ENCODE results near the gene MAP6.

The MAP6 gene

DNA sequence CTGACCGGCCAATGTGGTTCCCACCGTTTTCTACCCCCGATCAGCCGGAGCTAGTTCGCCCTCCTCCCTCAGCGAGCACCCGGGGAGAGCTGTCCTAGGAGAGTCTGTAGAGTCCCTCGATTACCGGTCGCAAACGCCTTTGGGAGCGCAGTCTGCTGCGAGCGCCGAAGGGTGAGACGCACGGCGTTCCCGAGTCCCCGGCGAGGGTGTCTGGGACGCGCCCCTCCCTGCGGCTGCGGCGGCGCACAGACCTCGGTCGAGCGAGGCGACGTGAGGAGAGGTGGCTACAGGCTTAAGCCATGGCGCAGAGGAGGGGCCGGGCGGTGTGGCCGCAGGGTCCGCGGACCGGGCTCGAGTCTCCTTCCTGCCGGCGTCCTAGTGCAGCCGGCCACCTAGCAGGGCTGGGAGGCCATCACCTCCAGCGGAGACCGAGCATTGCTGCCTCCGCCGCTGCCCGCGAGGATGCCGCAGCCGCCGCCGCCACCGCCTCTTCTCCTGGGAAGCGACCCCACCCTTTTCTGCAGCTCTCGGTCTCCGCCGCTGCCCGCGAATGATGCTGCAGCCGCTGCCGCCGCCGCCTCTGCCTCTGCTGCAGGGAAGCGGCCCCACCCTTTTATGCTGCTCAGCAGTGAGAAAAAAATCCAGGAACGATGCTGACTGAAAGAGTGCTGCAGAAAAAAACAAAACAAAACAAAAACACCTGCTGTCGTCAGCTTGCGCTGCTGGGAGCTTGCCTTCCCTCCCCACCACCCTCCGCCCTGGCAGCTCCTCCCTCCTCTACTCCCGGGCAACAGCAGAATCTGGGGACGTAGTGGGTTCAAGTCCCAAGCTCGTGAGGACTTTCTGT lies at the start of gene MAP6:
MAP6 (minus strand) TSS at position 588 of the 847 bp plus-strand sequence. CDS start 669 bp downstream, outside the sequence.
- TF ChIP-seq GATA2 (IDR thresholded peaks at IDR 0.05; ENCODE audit: low read depth, low read length) (no peak), GATA3 (IDR thresholded peaks at IDR 0.05; ENCODE audit: low read depth, low read length) (no peak)

DNA sequence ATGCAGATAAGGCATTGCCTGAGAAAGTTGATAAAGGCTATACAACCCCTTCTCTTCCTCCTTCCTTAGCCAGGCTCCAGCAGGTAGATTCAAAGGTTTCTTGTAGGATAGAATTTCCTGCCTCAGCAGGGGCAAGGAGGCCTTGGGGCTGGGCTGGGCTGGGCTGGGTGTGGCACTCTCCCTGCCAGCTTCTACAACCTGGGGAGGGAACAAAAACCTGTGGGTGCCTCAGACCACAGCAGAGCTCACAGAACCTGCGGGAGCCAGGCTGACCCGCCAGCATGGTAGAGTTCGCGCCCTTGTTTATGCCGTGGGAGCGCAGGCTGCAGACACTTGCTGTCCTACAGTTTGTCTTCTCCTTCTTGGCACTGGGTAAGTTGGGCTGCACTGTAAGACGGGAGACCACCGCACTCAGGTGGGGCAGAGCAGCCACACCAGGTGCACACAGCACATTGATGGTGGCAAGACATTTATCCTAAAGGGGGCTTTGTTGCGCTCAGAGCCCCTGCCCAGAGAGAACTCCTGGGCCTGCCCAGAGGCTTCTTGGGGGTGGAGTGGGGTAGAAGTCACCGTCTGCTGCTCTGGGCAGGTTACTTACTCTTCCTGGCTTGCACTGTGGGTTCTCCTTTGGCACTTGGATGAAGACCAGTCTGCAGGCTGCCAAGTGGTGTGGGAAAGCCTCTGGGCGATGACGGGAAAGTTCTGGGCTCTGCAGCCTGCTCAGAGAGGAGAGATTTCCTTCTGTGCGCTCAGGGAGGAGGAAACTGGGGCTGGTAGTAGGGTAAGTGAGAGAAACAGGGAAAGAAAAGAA lies 49.0 kb upstream of the MAP6 start, which contains the start of gene MOGAT2:
MOGAT2 (plus strand) TSS at position 231 of the 811 bp plus-strand sequence; CDS start at position 282, 51 bp downstream.
- TF ChIP-seq GATA2 (IDR thresholded peaks at IDR 0.05; ENCODE audit: low read depth, low read length): no peak
- TF ChIP-seq GATA3 (IDR thresholded peaks at IDR 0.05; ENCODE audit: low read depth, low read length): no peak

DNA sequence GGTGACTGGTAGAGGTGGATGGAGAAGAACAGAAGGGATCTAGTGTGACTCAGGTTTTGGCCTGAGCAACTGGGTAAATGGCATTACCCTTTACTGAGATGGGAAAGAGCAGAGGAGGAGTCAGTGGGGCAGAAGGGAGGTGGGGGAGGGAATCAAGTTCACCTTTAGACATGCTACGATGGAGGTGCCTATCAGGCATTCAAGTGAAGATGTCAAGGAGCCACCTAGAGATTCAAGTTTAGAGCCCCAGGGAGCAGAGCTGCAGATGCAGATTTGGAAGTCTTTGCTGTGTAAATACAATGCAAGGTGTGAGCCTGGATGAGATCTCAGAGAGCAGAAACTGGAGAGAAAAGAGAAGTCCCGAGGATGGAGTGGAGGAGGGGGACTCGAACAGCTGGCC lies 47.8 kb upstream of the MAP6 start:
- no peak for TF ChIP-seq GATA2 (IDR thresholded peaks at IDR 0.05; ENCODE audit: low read depth, low read length)
- TF ChIP-seq GATA3 (IDR thresholded peaks at IDR 0.05; ENCODE audit: low read depth, low read length): no peak

DNA sequence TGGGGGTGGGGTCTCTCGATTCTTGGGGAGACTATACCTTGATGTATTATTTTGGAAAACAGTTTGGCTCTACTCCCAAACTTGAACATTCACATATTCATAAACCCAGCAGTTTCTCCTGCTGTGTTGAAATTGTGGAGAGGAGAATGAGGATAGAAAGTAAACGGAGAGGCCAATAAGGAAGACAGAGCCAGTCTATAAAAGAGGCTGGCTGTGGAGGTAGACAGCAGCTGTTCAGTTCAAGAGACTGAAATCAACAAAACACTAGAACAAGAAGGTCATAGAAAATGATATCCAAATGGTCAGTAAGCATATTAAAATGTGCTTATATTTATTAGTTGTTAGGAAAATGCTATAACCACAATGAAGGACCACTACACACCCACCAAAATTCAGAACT lies 46.9 kb upstream of the MAP6 start:
- TF ChIP-seq GATA2 (IDR thresholded peaks at IDR 0.05; ENCODE audit: low read depth, low read length): no peak
- no peak for TF ChIP-seq GATA3 (IDR thresholded peaks at IDR 0.05; ENCODE audit: low read depth, low read length)

DNA sequence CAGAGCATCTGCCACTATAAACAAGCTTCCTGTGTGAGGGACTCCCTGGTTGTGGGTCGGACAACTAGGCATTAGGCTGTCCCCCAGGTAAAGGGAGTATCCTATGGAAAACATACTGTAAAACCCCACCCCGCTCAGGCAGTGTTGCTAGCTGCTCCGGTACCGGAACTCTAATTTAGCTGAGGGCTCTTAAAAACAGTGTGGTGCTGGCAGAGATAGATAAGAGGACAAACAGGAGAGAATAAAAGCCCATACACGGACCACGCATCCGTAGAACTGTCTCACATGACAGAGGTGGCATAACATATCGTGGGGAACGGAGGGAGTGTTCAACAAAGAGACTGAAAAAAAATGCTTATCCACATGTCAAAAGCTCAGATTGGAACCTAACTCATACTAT lies 45.4 kb upstream of the MAP6 start:
- TF ChIP-seq GATA3 (IDR thresholded peaks at IDR 0.05; ENCODE audit: low read depth, low read length): no peak
- TF ChIP-seq GATA2 (IDR thresholded peaks at IDR 0.05; ENCODE audit: low read depth, low read length): peak; percentile 19

DNA sequence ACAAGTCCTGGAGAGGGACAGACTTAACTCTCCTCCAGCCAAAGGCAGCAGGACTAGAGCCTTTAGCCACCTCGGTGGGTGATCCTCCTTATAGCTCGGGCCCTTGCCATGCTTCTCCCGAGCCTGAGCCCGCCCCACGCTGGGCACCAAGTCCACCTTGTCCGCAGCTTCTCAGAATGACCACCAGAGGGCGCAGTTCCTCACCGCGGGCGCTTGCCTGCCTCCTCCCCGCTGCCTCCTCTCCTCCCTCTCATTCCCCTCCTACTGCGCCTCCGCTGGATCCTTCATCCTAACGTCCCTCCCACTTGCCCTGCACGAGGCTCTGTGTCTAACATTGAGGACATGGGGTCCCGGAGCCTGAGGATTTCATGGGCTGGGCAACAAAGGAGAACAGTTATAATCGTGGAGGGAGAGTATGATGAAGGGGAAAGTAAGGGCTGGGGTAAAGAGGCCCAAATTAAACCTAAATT lies 37.5 kb upstream of the MAP6 start:
- no peak for TF ChIP-seq GATA3 (IDR thresholded peaks at IDR 0.05; ENCODE audit: low read depth, low read length)
- TF ChIP-seq GATA2 (IDR thresholded peaks at IDR 0.05; ENCODE audit: low read depth, low read length): no peak

DNA sequence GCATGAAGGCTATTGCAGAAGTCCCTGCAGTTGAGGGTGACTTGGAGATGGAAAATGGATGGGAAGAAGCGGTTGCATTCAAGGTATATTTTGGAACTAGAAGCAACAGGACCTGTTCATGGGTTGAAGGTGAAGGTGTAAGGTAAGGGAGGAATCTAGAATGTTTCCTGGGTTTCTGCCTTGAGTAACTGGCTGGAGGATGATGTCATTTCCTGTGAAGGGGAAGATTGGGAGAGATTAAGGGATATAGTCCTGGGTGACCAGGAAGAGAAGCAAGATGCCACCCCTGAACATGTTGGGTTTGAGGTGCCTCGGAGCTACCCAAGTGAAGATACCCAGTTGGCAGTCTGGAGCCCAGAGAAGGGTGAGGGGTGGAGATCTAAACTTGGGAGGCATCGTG lies 36.7 kb upstream of the MAP6 start:
- TF ChIP-seq GATA2 (IDR thresholded peaks at IDR 0.05; ENCODE audit: low read depth, low read length): no peak
- no peak for TF ChIP-seq GATA3 (IDR thresholded peaks at IDR 0.05; ENCODE audit: low read depth, low read length)

DNA sequence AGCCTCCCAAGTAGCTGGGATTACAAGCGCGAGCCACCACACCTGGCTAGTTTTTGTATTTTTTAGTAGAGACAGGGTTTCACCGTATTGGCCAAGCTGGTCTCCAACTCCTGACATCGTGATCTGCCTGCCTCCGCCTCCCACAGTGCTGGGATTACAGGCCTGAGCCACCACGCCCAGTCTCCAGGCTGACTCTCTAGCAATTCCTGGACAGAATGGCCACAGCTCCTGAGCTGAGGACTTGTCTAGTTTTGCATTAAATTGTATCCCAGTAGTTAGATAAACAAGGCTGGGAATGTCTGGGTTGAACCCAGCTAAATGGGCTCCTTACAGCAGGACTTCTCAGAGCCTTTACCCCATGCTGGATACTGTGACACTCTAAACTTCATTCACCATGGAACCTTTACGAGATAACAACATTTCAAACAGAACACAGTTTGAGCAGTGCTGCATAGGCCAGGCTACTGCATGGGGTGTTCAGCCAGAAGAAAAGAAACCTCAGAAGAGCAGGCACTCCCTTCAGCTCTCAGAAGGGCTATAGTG lies 34.9 kb upstream of the MAP6 start:
- TF ChIP-seq GATA3 (IDR thresholded peaks at IDR 0.05; ENCODE audit: low read depth, low read length) (no peak), GATA2 (IDR thresholded peaks at IDR 0.05; ENCODE audit: low read depth, low read length) (no peak)

DNA sequence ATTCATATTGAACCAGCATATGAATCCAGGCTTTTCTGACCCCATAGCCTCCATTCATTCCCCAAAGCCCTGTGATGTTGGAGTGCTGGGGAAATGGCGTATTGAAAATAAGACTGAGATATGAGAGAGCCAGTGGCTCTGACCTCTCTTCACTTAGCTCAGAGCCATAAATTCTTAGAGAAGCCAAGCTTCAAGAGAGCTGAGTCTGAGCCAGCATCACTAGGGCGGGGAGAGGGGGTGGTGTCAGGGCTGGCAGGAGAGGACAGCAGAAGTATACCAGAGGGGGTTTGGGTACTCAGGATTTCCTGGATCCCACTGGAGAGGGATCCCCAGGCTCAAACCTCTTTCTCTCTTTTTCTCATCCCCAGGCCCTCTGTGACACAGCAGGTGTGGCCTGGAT lies 32.1 kb upstream of the MAP6 start:
- TF ChIP-seq GATA2 (IDR thresholded peaks at IDR 0.05; ENCODE audit: low read depth, low read length): no peak
- TF ChIP-seq GATA3 (IDR thresholded peaks at IDR 0.05; ENCODE audit: low read depth, low read length): no peak

DNA sequence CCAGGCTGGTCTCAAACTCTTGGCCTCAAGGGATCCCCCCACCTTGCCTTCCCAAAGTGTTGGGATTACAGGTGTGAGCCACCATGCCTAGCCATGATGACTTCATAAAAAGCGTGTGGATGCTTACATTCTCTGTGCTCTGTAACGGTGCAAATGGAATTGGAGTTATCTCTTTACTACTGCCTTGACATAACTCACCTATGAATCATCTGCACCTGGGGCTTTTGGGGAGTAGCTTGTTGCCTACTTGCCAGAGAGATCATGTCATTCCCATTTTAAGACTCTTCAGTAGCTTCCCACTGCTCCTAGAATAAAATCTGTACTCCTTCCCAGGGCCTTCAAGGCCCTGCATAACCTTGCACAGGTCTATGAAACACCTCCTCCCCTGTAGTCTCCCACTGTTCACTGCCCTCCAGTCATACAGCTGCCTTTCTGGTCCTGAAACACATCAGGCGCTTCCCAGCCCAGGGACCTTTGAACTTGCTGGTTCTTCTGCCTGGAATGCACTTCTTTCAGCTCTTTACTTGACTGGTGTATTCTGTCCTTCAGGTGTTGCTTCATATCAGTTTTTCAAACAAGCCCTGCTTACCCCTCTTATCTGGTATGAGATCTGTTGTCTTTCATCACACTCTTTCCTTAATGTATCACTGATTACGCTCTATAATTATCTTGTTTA lies 29.2 kb upstream of the MAP6 start:
- no peak for TF ChIP-seq GATA2 (IDR thresholded peaks at IDR 0.05; ENCODE audit: low read depth, low read length)
- TF ChIP-seq GATA3 (IDR thresholded peaks at IDR 0.05; ENCODE audit: low read depth, low read length): no peak

DNA sequence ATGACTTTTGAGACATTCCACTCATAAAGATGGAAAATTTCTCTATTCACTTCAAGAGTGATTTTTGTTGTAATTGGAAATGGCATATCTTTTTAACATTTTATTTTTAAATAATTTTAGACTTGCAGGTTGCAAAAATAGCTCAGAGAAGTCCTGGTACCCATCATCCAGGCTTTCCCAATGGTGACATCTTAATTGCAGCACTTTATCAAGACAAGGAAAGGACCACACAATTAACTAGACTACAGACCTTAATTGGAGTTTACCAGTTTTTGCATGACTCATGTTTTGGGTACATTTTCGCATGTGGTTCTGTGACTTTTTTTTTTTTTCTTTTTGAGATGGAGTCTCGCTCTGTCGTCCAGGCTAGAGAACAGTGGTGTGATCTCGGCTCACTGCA lies 23.0 kb upstream of the MAP6 start:
- TF ChIP-seq GATA3 (IDR thresholded peaks at IDR 0.05; ENCODE audit: low read depth, low read length) (no peak), GATA2 (IDR thresholded peaks at IDR 0.05; ENCODE audit: low read depth, low read length) (no peak)

DNA sequence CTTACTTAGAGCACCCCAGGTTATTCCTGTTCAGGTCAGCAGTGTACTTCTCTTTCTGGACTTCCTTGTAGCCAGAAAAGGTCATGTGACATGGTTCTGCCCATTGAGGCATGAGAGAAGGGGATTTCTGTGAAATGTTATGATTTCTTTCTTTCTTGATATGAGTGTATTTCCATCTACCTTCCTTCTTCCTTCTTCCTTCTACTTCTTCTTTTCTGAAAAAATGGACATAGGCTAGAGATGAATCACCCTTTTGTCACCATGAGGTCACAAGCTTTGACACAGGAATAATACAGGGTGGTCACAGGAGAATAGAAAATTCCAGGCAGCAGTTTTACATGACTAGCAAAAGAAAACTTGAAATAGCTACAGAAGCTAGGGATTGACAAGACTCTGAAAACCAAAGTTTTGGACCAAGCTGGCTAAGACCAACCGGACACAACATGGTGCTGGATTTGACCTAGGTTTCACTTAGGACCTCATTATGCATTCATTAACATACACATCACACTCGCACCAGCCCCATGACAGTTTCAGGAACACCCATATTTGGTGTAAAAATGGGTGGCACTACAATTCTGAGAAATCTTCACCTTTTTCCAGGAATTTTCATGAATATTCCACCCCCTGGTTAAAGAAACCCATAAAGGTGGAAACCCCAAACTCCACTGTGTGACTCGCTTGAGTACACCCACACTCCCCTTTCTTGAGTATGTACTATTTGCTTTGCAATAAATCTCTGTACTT lies 21.2 kb upstream of the MAP6 start:
- TF ChIP-seq GATA3 (IDR thresholded peaks at IDR 0.05; ENCODE audit: low read depth, low read length): no peak
- no peak for TF ChIP-seq GATA2 (IDR thresholded peaks at IDR 0.05; ENCODE audit: low read depth, low read length)

DNA sequence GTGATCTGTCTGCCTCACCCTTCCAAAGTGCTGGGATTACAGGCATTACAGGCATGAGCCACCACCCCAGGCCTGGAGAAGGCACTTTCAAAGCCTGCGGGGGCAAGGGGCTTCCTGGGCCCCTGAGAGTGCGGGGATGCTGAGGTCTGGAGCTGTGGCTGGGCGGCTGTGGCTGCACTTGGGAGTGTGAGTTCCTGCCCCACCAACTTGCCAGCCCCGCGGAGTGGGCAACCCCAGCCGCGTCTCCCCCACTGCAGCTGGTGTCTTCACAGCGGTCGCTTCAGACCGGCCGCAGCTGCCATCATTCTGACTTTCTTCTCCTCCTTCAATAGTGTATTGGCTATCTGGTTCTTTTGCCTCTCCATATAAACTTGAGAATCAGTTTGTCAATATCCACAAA lies 10.7 kb upstream of the MAP6 start:
- TF ChIP-seq GATA3 (IDR thresholded peaks at IDR 0.05; ENCODE audit: low read depth, low read length) (no peak), GATA2 (IDR thresholded peaks at IDR 0.05; ENCODE audit: low read depth, low read length) (no peak)
